Large intestine (tissue), 3 donors: Measurements from ENCODE around the gene CYTL1. TPM values are rescaled to one million over a fixed set of nuclear protein-coding genes. Genes with fewer than 3 reads are reported as not detected.

Experiments used
- DNase-seq, 2 donors: peaks; one replicate each; pipeline versions ENCODE4 v3.0.0 to v3.0.0-alpha.2; 2013
- H3K27ac ChIP-seq: one replicate; pipeline ENCODE4 v1.5.1; 2013; ENCODE audit warnings: low read length
- H3K27me3 ChIP-seq: 2 replicates; pipeline ENCODE4 v1.6.1; 2013; ENCODE audit warnings: low read length; ENCODE audit not compliant: control insufficient read depth, insufficient read depth
- H3K36me3 ChIP-seq: 2 replicates; pipeline ENCODE4 v1.6.1; 2013; ENCODE audit warnings: low read length; ENCODE audit not compliant: control insufficient read depth, insufficient read depth
- H3K4me1 ChIP-seq: one replicate; pipeline ENCODE4 v1.6.1; 2013; ENCODE audit warnings: low read length; ENCODE audit not compliant: control insufficient read depth, insufficient read depth
- H3K4me3 ChIP-seq: one replicate; pipeline ENCODE4 v1.5.1; 2013; ENCODE audit warnings: low read length
- H3K9me3 ChIP-seq: one replicate; pipeline ENCODE4 v1.6.1; 2013; ENCODE audit warnings: mild to moderate bottlenecking, low read depth, low read length, moderate library complexity; ENCODE audit not compliant: control insufficient read depth
- WGBS: methylation state at CpG from one replicate; pipeline ENCODE4 v1.1.5; 2013; ENCODE audit warnings: low lambda C conversion rate; ENCODE audit not compliant: insufficient coverage; 5-methylcytosine and 5-hydroxymethylcytosine counted together
- polyA plus RNA-seq: library from polyadenylated mRNA; unstranded; fragments of 120-200 nt; gene quantifications from one replicate; pipeline ENCODE4 v1.2.1, GENCODE V29; 2013

CYTL1 gene
- polyA plus RNA-seq, 1 donor: 6.7 TPM

DNA sequence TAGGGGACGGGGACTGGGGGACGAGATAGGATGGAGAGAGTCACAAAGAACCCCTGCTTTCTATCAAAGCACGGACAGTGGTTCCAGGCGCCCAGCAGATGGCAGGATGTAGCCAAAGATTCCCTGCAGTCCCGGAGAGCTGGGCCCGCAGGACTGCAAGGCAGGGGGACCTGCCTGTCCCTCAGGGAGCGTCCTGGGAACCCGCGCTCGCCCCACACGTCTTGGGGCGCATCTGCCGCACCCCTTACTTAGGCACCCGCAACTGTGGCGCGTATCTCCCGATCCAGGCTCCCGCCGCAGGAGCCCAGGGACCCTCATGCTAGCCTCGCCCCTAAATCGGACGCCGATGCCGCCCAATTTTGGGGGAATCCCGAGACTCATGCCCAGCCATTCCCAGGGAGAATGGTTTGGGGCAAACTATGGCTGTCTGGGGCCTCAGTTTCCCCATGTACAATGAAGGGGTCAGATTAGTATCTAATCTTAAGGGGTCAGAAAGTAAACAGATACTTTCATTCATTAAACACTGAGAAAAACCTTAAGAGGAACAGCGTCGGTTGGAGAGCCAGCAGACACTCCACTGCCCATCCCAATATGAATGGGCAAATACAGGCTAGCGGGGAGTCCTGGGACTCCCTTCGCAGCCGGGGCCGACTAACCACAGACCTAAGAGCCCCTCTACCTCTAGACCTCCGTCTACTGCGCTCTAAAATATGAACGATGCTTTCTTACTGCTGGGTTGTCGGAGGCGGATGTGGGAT is 31.4 kb upstream of the CYTL1 start:
- Histone ChIP-seq H3K27ac (no peak overlapping the region), H3K4me1 (no peaks in the 10 kb centered on the region), H3K9me3 (peaks cover 2% of the 10 kb centered on the region), H3K36me3 (no peaks in the 10 kb centered on the region), H3K4me3 (peak overlapping the region; percentile 36), H3K27me3 (peaks cover 39% of the 10 kb centered on the region)
- WGBS: no CpG with 5 or more reads among the region's 36 CpGs
- DNase-seq: peak; percentile 35 to 43

DNA sequence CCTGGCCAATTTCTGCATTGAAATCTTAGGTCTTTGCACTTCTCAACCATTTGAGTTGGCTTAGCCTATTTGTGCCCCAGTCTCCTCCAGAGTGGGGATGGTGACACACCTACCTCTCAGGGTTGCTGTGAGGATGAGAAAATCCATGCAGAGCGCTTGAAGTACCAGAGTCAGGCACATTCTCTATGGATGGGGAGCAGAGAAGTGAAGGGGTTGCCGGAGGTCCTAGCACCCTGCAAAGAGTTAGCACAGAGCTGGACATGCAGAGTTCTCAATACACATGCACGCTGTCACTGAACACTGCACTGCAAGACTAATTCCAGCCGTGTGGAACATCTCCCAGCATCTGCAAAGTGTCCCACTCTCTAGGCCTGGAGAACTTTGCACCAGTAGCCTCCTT is 29.5 kb upstream of the CYTL1 start:
- H3K4me3 ChIP-seq: no peak overlapping the region
- no peak for DNase-seq
- H3K36me3 ChIP-seq: no peaks in the 10 kb centered on the region
- WGBS: no CpG with 5 or more reads among the region's 4 CpGs
- peaks cover 34% of the 10 kb centered on the region for H3K27me3 ChIP-seq
- H3K27ac ChIP-seq: no peak overlapping the region
- peaks cover 2% of the 10 kb centered on the region for H3K9me3 ChIP-seq
- no peaks in the 10 kb centered on the region for H3K4me1 ChIP-seq

DNA sequence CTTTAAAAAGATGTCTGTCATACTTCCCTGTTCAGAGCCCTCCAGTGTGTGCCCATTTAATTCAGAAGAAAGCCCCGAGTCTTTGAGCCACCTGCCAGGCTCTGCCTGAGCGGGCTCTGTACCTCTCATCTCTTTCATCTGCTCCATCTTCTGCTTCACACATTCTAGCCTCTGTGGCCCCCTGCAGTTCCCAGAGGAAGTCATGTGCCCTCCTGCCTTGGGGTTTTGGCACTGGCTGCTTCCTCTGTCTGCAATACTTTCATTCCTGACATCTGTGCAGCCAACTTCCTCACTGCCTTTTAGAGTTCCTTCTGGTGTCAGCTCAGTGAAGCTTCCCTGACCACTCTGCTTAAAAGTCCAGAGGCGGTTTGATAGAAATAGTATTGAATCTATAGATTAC is 25.8 kb upstream of the CYTL1 start:
- H3K4me1 ChIP-seq: no peaks in the 10 kb centered on the region
- no peaks in the 10 kb centered on the region for H3K36me3 ChIP-seq
- no peaks in the 10 kb centered on the region for H3K9me3 ChIP-seq
- DNase-seq: no peak
- H3K4me3 ChIP-seq: no peak overlapping the region
- no peak overlapping the region for H3K27ac ChIP-seq
- H3K27me3 ChIP-seq: peaks cover 6% of the 10 kb centered on the region
- WGBS: 60% methylated on average over 1 of the region's 3 CpGs

- Histone ChIP-seq H3K27me3 (peaks cover 2% of the 10 kb centered on the region), H3K9me3 (no peaks in the 10 kb centered on the region), H3K4me3 (no peak overlapping the region), H3K36me3 (no peaks in the 10 kb centered on the region), H3K27ac (no peak overlapping the region), H3K4me1 (no peaks in the 10 kb centered on the region)
- 83% methylated on average over 1 of the region's 3 CpGs for WGBS
- no peak for DNase-seq
Observed at GRCh38 chr4:5044341-5044740, 25.1 kb upstream of the CYTL1 start.

DNA sequence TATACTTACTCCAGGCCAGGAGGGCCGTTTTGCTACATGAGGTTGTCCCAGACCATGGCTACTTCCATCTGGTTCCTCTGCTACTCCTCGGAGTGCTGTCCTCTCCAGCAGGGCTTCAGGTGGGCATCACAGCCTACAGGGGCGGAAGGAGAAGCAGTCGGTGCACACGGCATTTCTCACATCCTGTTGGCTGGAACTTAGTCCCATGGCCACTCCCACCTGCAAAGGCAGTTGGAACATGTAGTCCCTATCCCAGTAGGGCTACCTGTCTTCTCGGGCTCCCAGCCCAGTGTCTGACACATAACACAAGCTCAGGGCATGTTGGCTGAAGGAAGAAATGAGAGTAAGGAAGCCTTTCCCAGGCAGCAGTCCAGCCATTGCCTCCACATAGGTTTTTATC is 24.3 kb upstream of the CYTL1 start:
- 60% methylated on average over 1 of the region's 6 CpGs for WGBS
- no peak for DNase-seq
- no peaks in the 10 kb centered on the region for H3K9me3 ChIP-seq

DNA sequence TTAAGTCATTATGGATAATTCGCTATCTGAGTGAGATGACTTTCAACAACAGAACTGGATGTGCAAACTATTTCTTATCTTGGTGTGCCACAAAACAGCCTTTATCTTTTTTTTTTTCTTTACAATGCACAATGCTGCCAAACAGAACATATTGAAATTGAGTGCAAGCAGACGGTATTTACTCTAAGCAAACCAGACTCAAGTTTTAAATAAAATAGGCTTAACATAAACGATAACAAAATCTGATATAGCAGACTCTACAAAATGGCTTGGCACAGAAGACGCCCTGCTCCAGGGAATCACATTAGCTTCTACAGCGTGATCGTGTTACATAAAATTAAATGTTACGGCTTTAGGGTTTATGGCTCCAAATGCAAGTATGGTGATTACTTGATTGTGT is 22.4 kb upstream of the CYTL1 start:
- no peak overlapping the region for H3K27ac ChIP-seq
- no peak for DNase-seq
- H3K9me3 ChIP-seq: no peaks in the 10 kb centered on the region
- H3K36me3 ChIP-seq: no peaks in the 10 kb centered on the region
- 25% methylated on average over 2 of the region's 7 CpGs for WGBS
- no peak overlapping the region for H3K4me3 ChIP-seq
- peaks cover 2% of the 10 kb centered on the region for H3K27me3 ChIP-seq
- no peaks in the 10 kb centered on the region for H3K4me1 ChIP-seq

More for the DNA sequence above, 24.3 kb upstream of the CYTL1 start:
- Histone ChIP-seq H3K4me1 (no peaks in the 10 kb centered on the region), H3K36me3 (no peaks in the 10 kb centered on the region), H3K4me3 (no peak overlapping the region), H3K27ac (no peak overlapping the region), H3K27me3 (peaks cover 2% of the 10 kb centered on the region)

- DNase-seq: no peak
- WGBS: 87% methylated on average over 4 of the region's 9 CpGs
Observed at GRCh38 chr4:5040856-5041620, 21.8 kb upstream of the CYTL1 start.

GRCh38 chr4:5039800-5040199 is 20.5 kb upstream of the CYTL1 start:
- Histone ChIP-seq H3K27me3 (peaks cover 2% of the 10 kb centered on the region), H3K4me3 (no peak overlapping the region), H3K36me3 (no peaks in the 10 kb centered on the region), H3K9me3 (no peaks in the 10 kb centered on the region), H3K4me1 (no peaks in the 10 kb centered on the region), H3K27ac (no peak overlapping the region)
- DNase-seq: no peak
- WGBS: no CpG with 5 or more reads among the region's 7 CpGs

More at GRCh38 chr4:5040856-5041620, 21.8 kb upstream of the CYTL1 start:
- Histone ChIP-seq H3K27me3 (peaks cover 2% of the 10 kb centered on the region), H3K9me3 (no peaks in the 10 kb centered on the region), H3K36me3 (no peaks in the 10 kb centered on the region), H3K4me3 (no peak overlapping the region), H3K4me1 (no peaks in the 10 kb centered on the region), H3K27ac (no peak overlapping the region)

DNA sequence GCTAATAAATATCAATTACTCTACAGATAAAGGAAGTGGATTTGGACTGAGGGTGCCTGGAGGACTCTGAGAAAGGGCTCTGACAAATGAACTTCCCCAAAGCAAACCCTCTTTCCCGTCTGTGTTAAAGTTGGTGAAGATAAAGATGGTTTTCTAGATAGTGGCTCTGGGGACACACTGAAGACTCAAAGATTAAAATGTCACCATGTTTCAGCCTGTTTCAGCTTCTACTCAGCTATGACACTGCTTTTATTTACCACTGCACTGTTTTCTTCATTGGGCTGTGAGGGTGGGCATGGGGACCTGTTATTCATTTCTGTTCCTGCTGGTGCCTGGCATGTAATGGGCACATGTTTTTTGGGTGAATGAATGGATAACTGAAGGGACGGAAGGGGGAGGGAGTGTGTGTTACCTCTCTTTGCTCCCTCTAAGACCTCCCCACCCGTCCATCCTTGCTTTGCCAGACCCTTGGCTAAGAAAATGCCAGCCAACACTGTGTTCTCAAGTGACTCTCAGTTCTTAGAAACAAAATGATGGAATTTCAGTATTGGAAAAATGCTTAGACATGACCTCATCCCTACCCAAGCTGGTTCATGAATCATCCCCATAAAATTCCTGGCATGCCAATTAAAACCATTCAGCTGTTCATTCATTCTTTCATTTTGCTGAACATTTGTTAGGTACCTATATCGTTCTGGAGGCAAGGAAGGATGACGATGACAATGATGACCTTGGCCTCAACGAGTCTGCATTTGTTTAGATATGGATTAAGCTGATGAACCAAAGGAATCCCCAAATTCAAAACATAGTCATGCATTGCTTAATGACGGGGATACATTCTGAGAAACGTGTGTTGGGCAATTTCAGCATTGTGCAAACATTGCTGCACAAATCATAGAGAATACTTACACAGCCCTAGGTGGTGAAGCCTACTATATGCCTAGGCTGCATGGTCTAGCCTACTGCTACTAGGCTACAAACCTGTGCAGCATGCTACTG is 18.6 kb upstream of the CYTL1 start:
- no peaks in the 10 kb centered on the region for H3K36me3 ChIP-seq
- no peak for DNase-seq
- H3K27me3 ChIP-seq: no peaks in the 10 kb centered on the region
- no peaks in the 10 kb centered on the region for H3K4me1 ChIP-seq
- H3K4me3 ChIP-seq: no peak overlapping the region
- H3K9me3 ChIP-seq: no peaks in the 10 kb centered on the region
- no peak overlapping the region for H3K27ac ChIP-seq
- WGBS: 60% methylated on average over 1 of the region's 8 CpGs

DNA sequence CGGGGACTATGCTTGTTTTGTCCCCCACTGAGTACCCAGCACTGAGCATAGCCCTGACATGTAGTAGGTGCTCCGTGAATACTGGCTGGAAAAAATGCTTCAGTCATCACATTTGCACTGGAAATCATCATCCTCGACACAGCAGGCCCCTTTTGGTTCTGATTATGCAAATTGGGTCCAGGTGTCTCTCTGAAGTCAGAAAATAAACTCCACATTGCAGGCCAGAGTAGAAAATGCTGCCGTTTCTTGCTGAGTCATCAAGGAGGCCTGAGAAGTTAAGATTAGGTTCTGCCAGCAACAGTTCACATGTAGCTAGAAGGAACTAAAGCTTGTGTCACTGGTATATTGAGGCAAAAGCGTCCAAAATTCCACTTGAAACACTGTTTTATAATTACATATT is 17.0 kb upstream of the CYTL1 start:
- WGBS: no CpG with 5 or more reads among the region's 5 CpGs

More for the DNA sequence above, 17.0 kb upstream of the CYTL1 start:
- Histone ChIP-seq H3K4me3 (no peak overlapping the region), H3K27ac (no peak overlapping the region), H3K4me1 (no peaks in the 10 kb centered on the region), H3K36me3 (no peaks in the 10 kb centered on the region), H3K9me3 (no peaks in the 10 kb centered on the region), H3K27me3 (no peaks in the 10 kb centered on the region)
- DNase-seq: no peak
